Keratinocyte (primary cell): Measurements from ENCODE around the gene AMIGO1. TPM values are rescaled to one million over a fixed set of nuclear protein-coding genes. Genes with fewer than 3 reads are reported as not detected.

Experiments
- DNase-seq: peaks from one replicate; pipeline ENCODE4 v3.0.0-alpha.2; 2011; ENCODE audit warnings: low read depth, missing footprints, low spot score
- FAIRE-seq: peaks from 2 replicates; lab custom pipeline; 2011; peaks lifted over from hg19 to GRCh38; lab: Jason Lieb, UNC
- H2AFZ ChIP-seq: 2 replicates; pipeline ENCODE4 v1.6.0; 2012; ENCODE audit warnings: low read length, control low read depth, inconsistent platforms; ENCODE audit not compliant: control insufficient read depth
- H3K27ac ChIP-seq: 2 replicates; pipeline ENCODE4 v1.5.1; 2011; ENCODE audit warnings: low read length; ENCODE audit not compliant: control insufficient read depth, insufficient read depth
- H3K27me3 ChIP-seq: 3 replicates; pipeline ENCODE4 v1.6.0; 2011; ENCODE audit warnings: low read length; ENCODE audit not compliant: control insufficient read depth, insufficient read depth; ENCODE audit errors: extremely low read depth
- H3K36me3 ChIP-seq, 2 experiments: 2 replicates in 1 of 2; 3 replicates in 1 of 2; pipeline ENCODE4 v1.5.1; 2011; ENCODE audit warnings: low read length in 2 of 2, mild to moderate bottlenecking in 1 of 2; ENCODE audit not compliant: control insufficient read depth in 2 of 2, insufficient read depth in 2 of 2; ENCODE audit errors: extremely low read depth in 1 of 2
- H3K4me1 ChIP-seq: 3 replicates; pipeline ENCODE4 v1.5.1; 2011; ENCODE audit warnings: low read length; ENCODE audit not compliant: control insufficient read depth, insufficient read depth; ENCODE audit errors: extremely low read depth
- H3K4me2 ChIP-seq: 3 replicates; pipeline ENCODE4 v1.6.0; 2011; ENCODE audit warnings: low read depth, low read length; ENCODE audit not compliant: control insufficient read depth, insufficient read depth; ENCODE audit errors: extremely low read depth
- H3K4me3 ChIP-seq, 3 experiments: fragments of 200-600 bp in 1 of 3; sonication (generic) in 1 of 3; 2 replicates in 2 of 3; 3 replicates in 1 of 3; pipeline ENCODE4 v1.5.1; 2011 to 2016; ENCODE audit warnings: low read length in 3 of 3, mild to moderate bottlenecking in 3 of 3, control low read depth in 2 of 3, inconsistent platforms in 1 of 3, low read depth in 1 of 3, mixed read lengths in 1 of 3, mixed run types in 1 of 3, moderate library complexity in 1 of 3; ENCODE audit not compliant: control insufficient read depth in 2 of 3, insufficient read depth in 2 of 3; ENCODE audit errors: extremely low read depth in 1 of 3
- H3K79me2 ChIP-seq: 2 replicates; pipeline ENCODE4 v1.6.0; 2012; ENCODE audit warnings: low read length; ENCODE audit not compliant: control insufficient read depth, insufficient read depth
- H3K9ac ChIP-seq: 3 replicates; pipeline ENCODE4 v1.6.0; 2011; ENCODE audit warnings: low read length; ENCODE audit not compliant: control insufficient read depth, insufficient read depth; ENCODE audit errors: extremely low read depth
- H3K9me1 ChIP-seq: 3 replicates; pipeline ENCODE4 v1.6.0; 2011; ENCODE audit warnings: low read length; ENCODE audit not compliant: control insufficient read depth, insufficient read depth; ENCODE audit errors: extremely low read depth
- H3K9me3 ChIP-seq: 2 replicates; pipeline ENCODE4 v1.5.1; 2012; ENCODE audit warnings: low read depth, low read length; ENCODE audit not compliant: control insufficient read depth
- H4K20me1 ChIP-seq: 3 replicates; pipeline ENCODE4 v1.6.0; 2011; ENCODE audit warnings: low read length; ENCODE audit not compliant: control insufficient read depth, insufficient read depth; ENCODE audit errors: extremely low read depth
- CTCF ChIP-seq, 3 experiments: IDR thresholded peaks in 1 of 3; conservative IDR thresholded peaks in 1 of 3; optimal IDR thresholded peaks in 1 of 3; 2 replicates in 2 of 3; 3 replicates in 1 of 3; pipeline versions ENCODE3 to v1.5.1; 2011; ENCODE audit warnings: low read length in 3 of 3, mild to moderate bottlenecking in 3 of 3, moderate library complexity in 2 of 3, control low read depth in 1 of 3, inconsistent platforms in 1 of 3; ENCODE audit not compliant: insufficient read depth in 2 of 3; ENCODE audit errors: extremely low read depth in 1 of 3
- EZH2 ChIP-seq: IDR thresholded peaks from one replicate; pipeline ENCODE4 v1.6.1; 2012; ENCODE audit warnings: inconsistent platforms, mild to moderate bottlenecking, low read length, moderate library complexity
- dilution Hi-C: fragments of 300-500 bp; cut with MboI; formaldehyde crosslinking; loops from one replicate; pipeline ENCODE4 v1.7.0; 2020; ENCODE audit warnings: low sequenced_read_pairs; ENCODE audit not compliant: extremely low pct_ligation_motif_present
- polyA plus RNA-seq, 5 experiments: library from polyadenylated mRNA; depleted of rRNA in 3 of 5; stranded (reverse) in 3 of 5; stranded (forward) in 1 of 5; unstranded in 1 of 5; fragments of >200 nt; gene quantifications; 1 replicate in 1 of 5; 2 replicates in 3 of 5; 3 replicates in 1 of 5; pipeline versions ENCODE4 v1.2.1 to v1.2.3, GENCODE V29; 2011 to 2012; ENCODE audit warnings: missing spikeins in 2 of 5, low read depth in 1 of 5, low replicate concordance in 1 of 5

Gene AMIGO1
- polyA plus RNA-seq, 1 donor (not counting 4 experiments of a cell fraction or from before 2014, with no cell fraction given): 0.26 TPM

- Histone ChIP-seq H2AFZ (no peak overlapping the region), H3K27me3 (peaks cover 27% of the 10 kb centered on the region), H3K9me1 (no peaks in the 10 kb centered on the region), H3K9ac (no peak overlapping the region), H3K4me1 (peaks cover 9% of the 10 kb centered on the region), H3K9me3 (no peaks in the 10 kb centered on the region), H3K4me3 (no peak overlapping the region), H4K20me1 (no peaks in the 10 kb centered on the region), H3K79me2 (no peaks in the 10 kb centered on the region), H3K36me3 (no peaks in the 10 kb centered on the region), H3K27ac (no peak overlapping the region), H3K4me2 (no peak overlapping the region)
- no peak for DNase-seq
- dilution Hi-C loops: no loop called here
- no peak for TF ChIP-seq EZH2
- TF ChIP-seq CTCF (optimal IDR thresholded peaks at IDR 0.05 in 1 of 3, IDR thresholded peaks at IDR 0.05 in 1 of 3, conservative IDR thresholded peaks at IDR 0.05 in 1 of 3; ENCODE audit: extremely low read depth in 1 of 3, insufficient read depth in 2 of 3, low read length in 3 of 3): no peak
- FAIRE-seq: no peak
These were observed 3.7 kb upstream of the AMIGO1 start for GRCh38 chr1:109513110-109513710.

GRCh38 chr1:109508873-109509175 lies 703 bp downstream of the AMIGO1 start:
- Histone ChIP-seq H3K9ac (no peak overlapping the region), H3K4me2 (peak overlapping the region; percentile 83), H3K36me3 (no peaks in the 10 kb centered on the region), H3K9me1 (no peaks in the 10 kb centered on the region), H4K20me1 (no peaks in the 10 kb centered on the region), H3K27ac (no peak overlapping the region), H3K4me3 (peak overlapping the region in 1 of 3 experiments; percentile 46), H3K9me3 (no peaks in the 10 kb centered on the region), H3K79me2 (no peaks in the 10 kb centered on the region), H3K27me3 (peaks cover 27% of the 10 kb centered on the region), H2AFZ (peak overlapping the region; percentile 26), H3K4me1 (peaks cover 2% of the 10 kb centered on the region)
- TF ChIP-seq CTCF (optimal IDR thresholded peaks at IDR 0.05 in 1 of 3, IDR thresholded peaks at IDR 0.05 in 1 of 3, conservative IDR thresholded peaks at IDR 0.05 in 1 of 3; ENCODE audit: extremely low read depth in 1 of 3, insufficient read depth in 2 of 3, low read length in 3 of 3) (no peak), EZH2 (no peak)
- DNase-seq: no peak
- dilution Hi-C loops: no loop called here
- no peak for FAIRE-seq
